HCT116 (cell line): ENCODE results near the gene RTN1. TPM values are rescaled to one million over a fixed set of nuclear protein-coding genes. Genes with fewer than 3 reads are reported as not detected.

Experiments
- ATAC-seq: fragments of 200-7000 bp; cut with Tn5 transposase; 2 replicates; pipeline ENCODE4 v1.9.1; 2020; ENCODE audit warnings: mild to moderate bottlenecking, moderate library complexity
- BruUV-seq: library from RNA; stranded (reverse); fragments of 400-500 nt; replicated peaks from 2 replicates; lab custom pipeline; 2021; lab: Mats Ljungman, UMichigan
- CTCF ChIA-PET: fragments of 300-600 bp; sonication (Branson Sonifier 250); formaldehyde crosslinking; loops from one replicate; lab custom pipeline; 2021; ENCODE audit warnings: antibody characterized with exemption; lab: Charles Lee
- POLR2A ChIA-PET: fragments of 300-600, 350-600 bp; sonication (Branson Sonifier 250); formaldehyde crosslinking; loops from one replicate; lab custom pipeline; 2021; ENCODE audit warnings: antibody characterized with exemption; lab: Charles Lee
- RAD21 ChIA-PET, 2 experiments: fragments of 300-600 bp; sonication (Branson Sonifier 250); formaldehyde crosslinking; loops; one replicate each; lab custom pipeline; 2023; ENCODE audit warnings: low total read pairs in 2 of 2; ENCODE audit not compliant: uncharacterized antibody in 2 of 2, unreplicated experiment in 2 of 2, low non-redundant PET in 1 of 2; lab: Charles Lee
- DNase-seq: peaks from one replicate; pipeline ENCODE4 v3.0.0-alpha.2; 2010; ENCODE audit warnings: low read depth, low spot score
- H2AFZ ChIP-seq: fragments of 200-600 bp; shearing (Covaris generic), sonication (generic); 2 replicates; pipeline ENCODE4 v1.6.1; 2017; ENCODE audit warnings: low read depth, mixed run types, mixed read lengths, antibody characterized with exemption, low read length; ENCODE audit not compliant: poor library complexity, severe bottlenecking
- H3K27ac ChIP-seq: 2 replicates; pipeline ENCODE4 v1.5.1; 2012; ENCODE audit warnings: low read depth, low read length
- H3K27me3 ChIP-seq: fragments of 200-600 bp; sonication (generic); 2 replicates; pipeline ENCODE4 v1.6.1; 2016; ENCODE audit warnings: mixed run types, low read length, mixed read lengths; ENCODE audit not compliant: insufficient read depth
- H3K36me3 ChIP-seq, 2 experiments: fragments of 200-500 bp in 1 of 2; fragments of 200-600 bp in 1 of 2; sonication (Bioruptor generic) in 1 of 2; sonication (generic) in 1 of 2; 2 replicates each; pipeline versions ENCODE4 v1.5.1 to v1.6.1; 2014 to 2016; ENCODE audit warnings: low read length in 2 of 2, inconsistent platforms in 1 of 2, mixed read lengths in 1 of 2, mixed run types in 1 of 2; ENCODE audit not compliant: insufficient read depth in 2 of 2, control insufficient read depth in 1 of 2
- H3K4me1 ChIP-seq, 2 experiments: fragments of 200-600 bp in 1 of 2; sonication (generic) in 1 of 2; 2 replicates each; pipeline versions ENCODE4 v1.5.1 to v1.6.1; 2012 to 2017; ENCODE audit warnings: low read length in 2 of 2, inconsistent platforms in 1 of 2, mild to moderate bottlenecking in 1 of 2, mixed read lengths in 1 of 2, mixed run types in 1 of 2, moderate library complexity in 1 of 2; ENCODE audit not compliant: insufficient read depth in 2 of 2, control insufficient read depth in 1 of 2
- H3K4me2 ChIP-seq: fragments of 200-600 bp; sonication (generic); 2 replicates; pipeline ENCODE4 v1.6.1; 2017; ENCODE audit warnings: mixed run types, low read length, mixed read lengths
- H3K4me3 ChIP-seq, 2 experiments: fragments of 200-600 bp in 1 of 2; sonication (generic) in 1 of 2; replicated peaks in 1 of 2; 2 replicates each; pipeline ENCODE4 v1.5.1; 2011 to 2016; ENCODE audit warnings: low read length in 2 of 2, control low read depth in 1 of 2, low read depth in 1 of 2, mild to moderate bottlenecking in 1 of 2, mixed read lengths in 1 of 2, mixed run types in 1 of 2
- H3K79me2 ChIP-seq: fragments of 200-600 bp; sonication (generic); 2 replicates; pipeline ENCODE4 v1.6.1; 2017; ENCODE audit warnings: mild to moderate bottlenecking, mixed run types, low read length, moderate library complexity, mixed read lengths; ENCODE audit not compliant: insufficient read depth
- H3K9ac ChIP-seq: fragments of 200-600 bp; sonication (generic); 2 replicates; pipeline ENCODE4 v1.6.1; 2016; ENCODE audit warnings: low read length, mixed read lengths
- H3K9me2 ChIP-seq: fragments of 200-600 bp; sonication (generic), shearing (Covaris generic); 2 replicates; pipeline ENCODE4 v1.6.1; 2017; ENCODE audit warnings: mixed run types, mild to moderate bottlenecking, moderate library complexity; ENCODE audit not compliant: insufficient read depth
- H3K9me3 ChIP-seq, 2 experiments: fragments of 200-500 bp in 1 of 2; fragments of 200-600 bp in 1 of 2; sonication (Bioruptor generic) in 1 of 2; sonication (generic) in 1 of 2; 2 replicates each; pipeline ENCODE4 v1.6.1; 2014 to 2017; ENCODE audit warnings: low read length in 2 of 2, mixed read lengths in 2 of 2, inconsistent platforms in 1 of 2, low read depth in 1 of 2, mild to moderate bottlenecking in 1 of 2, mixed run types in 1 of 2, moderate library complexity in 1 of 2; ENCODE audit not compliant: control insufficient read depth in 1 of 2, insufficient read depth in 1 of 2
- H4K20me1 ChIP-seq: fragments of 200-600 bp; sonication (generic), shearing (Covaris generic); 2 replicates; pipeline ENCODE4 v1.6.1; 2017; ENCODE audit warnings: mixed run types, mild to moderate bottlenecking, moderate library complexity; ENCODE audit not compliant: insufficient read depth
- EGR1 ChIP-seq: IDR thresholded peaks from 2 replicates; pipeline ENCODE4 v1.6.1; 2012; ENCODE audit warnings: low read depth
- ELF1 ChIP-seq: IDR thresholded peaks from 2 replicates; pipeline ENCODE4 v1.6.1; 2012; ENCODE audit warnings: low read depth, borderline replicate concordance
- EZH2phosphoT487 ChIP-seq: fragments of 200-600 bp; IDR thresholded peaks from 2 replicates; pipeline ENCODE4 v1.6.1; 2018; ENCODE audit warnings: antibody characterized with exemption, borderline replicate concordance
- JUND ChIP-seq: IDR thresholded peaks from 2 replicates; pipeline ENCODE4 v1.6.1; 2012
- POLR2AphosphoS5 ChIP-seq: IDR thresholded peaks from 2 replicates; pipeline ENCODE4 v1.6.1; 2011; ENCODE audit warnings: mild to moderate bottlenecking, low read depth, low read length, moderate library complexity
- RAD21 ChIP-seq: IDR thresholded peaks from 2 replicates; pipeline ENCODE4 v1.6.1; 2012; ENCODE audit warnings: low read depth, mild to moderate bottlenecking
- SP1 ChIP-seq: IDR thresholded peaks from 2 replicates; pipeline ENCODE4 v1.6.1; 2012; ENCODE audit warnings: low read depth
- SRF ChIP-seq: IDR thresholded peaks from 2 replicates; pipeline ENCODE4 v1.6.1; 2012; ENCODE audit warnings: low read depth
- YY1 ChIP-seq: IDR thresholded peaks from 2 replicates; pipeline ENCODE4 v1.6.1; 2011; ENCODE audit warnings: low read length, low read depth, moderate library complexity, mild to moderate bottlenecking; ENCODE audit not compliant: insufficient replicate concordance; ENCODE audit errors: extremely low read depth
- ZFX ChIP-seq: fragments of 450-650 bp; IDR thresholded peaks from 2 replicates; pipeline ENCODE4 v1.6.1; 2017
- intact Hi-C: fragments of 100-400 bp; cut with micrococcal nuclease; formaldehyde crosslinking; loops from 2 replicates; pipeline ENCODE4 v1.10.0; 2022
- total RNA-seq: library from RNA; stranded (reverse); gene quantifications from one replicate; pipeline ENCODE4 v1.2.1, GENCODE V29; 2021; ENCODE audit not compliant: unreplicated experiment
- TF ChIP-seq, protein P1 (sequence below): IDR thresholded peaks from 2 replicates; pipeline ENCODE4 v1.6.1; 2012

Gene RTN1
- total RNA-seq, 1 experiment from 2014 or later = 0.57 TPM

GRCh38 chr14:59785629-59786028 is 84.9 kb downstream of the RTN1 start (continued):
- no peak for TF ChIP-seq ZFX

DNA sequence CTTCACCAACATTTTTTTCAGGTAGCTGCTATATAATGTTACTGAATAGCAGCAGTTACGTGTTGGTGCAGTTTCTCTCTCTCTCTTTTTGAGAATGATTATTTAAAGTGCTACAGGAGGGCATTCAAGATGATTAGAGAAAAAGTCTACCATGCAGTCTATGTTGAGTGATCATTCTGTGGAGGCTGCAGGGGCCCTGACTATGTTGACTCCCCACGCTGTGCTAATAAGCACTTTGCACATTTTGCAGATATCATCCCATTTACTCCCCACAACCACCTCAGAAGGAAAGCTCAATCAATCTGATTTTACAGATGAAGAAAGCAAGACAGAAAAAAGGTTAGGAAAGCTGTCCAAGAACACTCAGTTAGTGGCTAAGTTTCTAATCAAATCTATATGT is 87.8 kb downstream of the RTN1 start:
- Histone ChIP-seq H3K9me3 (no peaks in the 10 kb centered on the region), H3K27ac (no peak overlapping the region), H3K79me2 (no peaks in the 10 kb centered on the region), H3K4me1 (no peaks in the 10 kb centered on the region), H4K20me1 (no peaks in the 10 kb centered on the region), H3K9ac (no peak overlapping the region), H3K4me2 (no peak overlapping the region), H3K27me3 (no peaks in the 10 kb centered on the region), H3K4me3 (no peak overlapping the region), H3K36me3 (no peaks in the 10 kb centered on the region), H3K9me2 (no peaks in the 10 kb centered on the region), H2AFZ (no peak overlapping the region)
- ChIA-PET POLR2A (no interaction called here), CTCF (no interaction called here), RAD21 (no interaction called here)
- DNase-seq (no peak), ATAC-seq (no peak)
- intact Hi-C loops = no loop called here
- BruUV-seq = no TSS peak
- TF ChIP-seq YY1 (no peak), ZFX (no peak)

DNA sequence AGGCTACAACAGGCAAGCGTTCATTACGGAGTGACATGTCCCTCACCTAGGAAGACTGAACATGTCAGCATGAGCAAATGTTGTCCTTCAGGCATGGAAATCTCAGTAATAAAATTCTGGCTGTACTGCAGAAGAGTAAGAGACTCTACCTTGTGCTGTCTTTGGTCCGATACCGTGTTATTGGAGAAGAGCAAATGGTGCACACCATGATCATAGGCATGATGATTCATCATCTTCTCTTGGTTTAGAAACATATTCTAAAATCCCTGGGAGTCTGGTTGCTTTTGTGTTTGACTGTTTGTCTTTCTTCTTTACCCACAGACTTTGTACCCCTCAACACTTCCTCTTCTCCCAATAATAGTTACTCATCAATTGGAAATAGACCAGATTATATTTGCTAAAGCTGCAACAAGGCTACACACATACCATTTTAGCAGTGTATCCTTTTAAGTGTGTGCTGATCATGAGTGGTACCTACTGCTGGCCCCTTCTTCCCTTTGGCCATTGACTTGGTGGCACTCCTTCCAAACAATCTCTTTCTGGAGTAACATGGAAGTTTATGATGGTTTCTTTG is 93.5 kb downstream of the RTN1 start:
- Histone ChIP-seq H4K20me1 (no peaks in the 10 kb centered on the region), H3K9ac (no peak overlapping the region), H3K9me2 (no peaks in the 10 kb centered on the region), H3K36me3 (no peaks in the 10 kb centered on the region), H2AFZ (no peak overlapping the region), H3K4me3 (no peak overlapping the region), H3K9me3 (no peaks in the 10 kb centered on the region), H3K79me2 (no peaks in the 10 kb centered on the region), H3K4me2 (no peak overlapping the region), H3K27me3 (peaks cover 4% of the 10 kb centered on the region; the same call in 1 of the 2 replicates), H3K4me1 (no peaks in the 10 kb centered on the region), H3K27ac (no peak overlapping the region)
- TF ChIP-seq POLR2AphosphoS5 (no peak), SRF (no peak), JUND (no peak), RAD21 (no peak), EGR1 (no peak), EZH2phosphoT487 (no peak), ELF1 (no peak), ZFX (no peak), SP1 (no peak)
- TF ChIP-seq, protein P1, sequence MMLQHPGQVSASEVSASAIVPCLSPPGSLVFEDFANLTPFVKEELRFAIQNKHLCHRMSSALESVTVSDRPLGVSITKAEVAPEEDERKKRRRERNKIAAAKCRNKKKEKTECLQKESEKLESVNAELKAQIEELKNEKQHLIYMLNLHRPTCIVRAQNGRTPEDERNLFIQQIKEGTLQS = no peak
- ChIA-PET CTCF (no interaction called here), RAD21 (no interaction called here), POLR2A (no interaction called here)
- intact Hi-C loops = no loop called here
- no TSS peak for BruUV-seq
- DNase-seq (no peak), ATAC-seq (no peak)
